ENCODE results near the gene PPP1R3G.

The PPP1R3G gene

GRCh38 chr6:5126214-5126613 lies 41.1 kb downstream of the PPP1R3G start:
- Mint-ChIP-seq H3K27ac (no peak overlapping the region), H3K4me3 (no peak overlapping the region), H3K4me1 (ENCODE audit: low read depth) (peaks cover 3% of the 10 kb centered on the region), H3K9me3 (ENCODE audit: low read depth) (no peaks in the 10 kb centered on the region), H3K27me3 (no peaks in the 10 kb centered on the region), H3K36me3 (peaks cover 12% of the 10 kb centered on the region)

- no peak overlapping the region for H3K27ac Mint-ChIP-seq
- H3K4me1 Mint-ChIP-seq (ENCODE audit: low read depth) = peaks cover 3% of the 10 kb centered on the region
- H3K27me3 Mint-ChIP-seq = no peaks in the 10 kb centered on the region
- H3K4me3 Mint-ChIP-seq = no peak overlapping the region
- H3K36me3 Mint-ChIP-seq = peaks cover 12% of the 10 kb centered on the region
- no peaks in the 10 kb centered on the region for H3K9me3 Mint-ChIP-seq (ENCODE audit: low read depth)
Measured at GRCh38 chr6:5127106-5127687, 42.1 kb downstream of the PPP1R3G start.

GRCh38 chr6:5128351-5128750 lies 43.2 kb downstream of the PPP1R3G start:
- Mint-ChIP-seq H3K4me1 (ENCODE audit: low read depth) (peaks cover 3% of the 10 kb centered on the region), H3K27me3 (no peaks in the 10 kb centered on the region), H3K9me3 (ENCODE audit: low read depth) (no peaks in the 10 kb centered on the region), H3K27ac (no peak overlapping the region), H3K36me3 (peaks cover 15% of the 10 kb centered on the region), H3K4me3 (no peak overlapping the region)

GRCh38 chr6:5130135-5130866 lies 45.2 kb downstream of the PPP1R3G start:
- Mint-ChIP-seq H3K36me3 (peaks cover 15% of the 10 kb centered on the region), H3K27ac (no peak overlapping the region), H3K27me3 (no peaks in the 10 kb centered on the region), H3K4me1 (ENCODE audit: low read depth) (peaks cover 3% of the 10 kb centered on the region), H3K4me3 (no peak overlapping the region), H3K9me3 (ENCODE audit: low read depth) (no peaks in the 10 kb centered on the region)

GRCh38 chr6:5132731-5133130 lies 47.6 kb downstream of the PPP1R3G start:
- no peak overlapping the region for H3K4me3 Mint-ChIP-seq
- H3K36me3 Mint-ChIP-seq = peaks cover 14% of the 10 kb centered on the region
- no peaks in the 10 kb centered on the region for H3K9me3 Mint-ChIP-seq (ENCODE audit: low read depth)

GRCh38 chr6:5133943-5134342 lies 48.8 kb downstream of the PPP1R3G start:
- peaks cover 5% of the 10 kb centered on the region for H3K4me1 Mint-ChIP-seq (ENCODE audit: low read depth)
- H3K4me3 Mint-ChIP-seq = no peak overlapping the region
- no peak overlapping the region for H3K27ac Mint-ChIP-seq
- H3K9me3 Mint-ChIP-seq (ENCODE audit: low read depth) = no peaks in the 10 kb centered on the region
- no peaks in the 10 kb centered on the region for H3K27me3 Mint-ChIP-seq
- H3K36me3 Mint-ChIP-seq = peaks cover 13% of the 10 kb centered on the region

More at GRCh38 chr6:5132731-5133130, 47.6 kb downstream of the PPP1R3G start:
- peak overlapping the region; percentile 34 for H3K27ac Mint-ChIP-seq
- H3K4me1 Mint-ChIP-seq (ENCODE audit: low read depth) = peaks cover 6% of the 10 kb centered on the region
- H3K27me3 Mint-ChIP-seq = no peaks in the 10 kb centered on the region

- no peaks in the 10 kb centered on the region for H3K27me3 Mint-ChIP-seq
- H3K27ac Mint-ChIP-seq = no peak overlapping the region
- no peak overlapping the region for H3K4me3 Mint-ChIP-seq
- H3K4me1 Mint-ChIP-seq (ENCODE audit: low read depth) = peaks cover 3% of the 10 kb centered on the region
- H3K9me3 Mint-ChIP-seq (ENCODE audit: low read depth) = no peaks in the 10 kb centered on the region
- peaks cover 7% of the 10 kb centered on the region for H3K36me3 Mint-ChIP-seq
Measured at GRCh38 chr6:5135788-5136376, 50.7 kb downstream of the PPP1R3G start.

- H3K27ac Mint-ChIP-seq = no peak overlapping the region
Measured at GRCh38 chr6:5136851-5137250, 51.7 kb downstream of the PPP1R3G start.

More at GRCh38 chr6:5136851-5137250, 51.7 kb downstream of the PPP1R3G start:
- Mint-ChIP-seq H3K4me1 (ENCODE audit: low read depth) (peaks cover 3% of the 10 kb centered on the region), H3K9me3 (ENCODE audit: low read depth) (no peaks in the 10 kb centered on the region), H3K27me3 (no peaks in the 10 kb centered on the region), H3K36me3 (peaks cover 7% of the 10 kb centered on the region), H3K4me3 (no peak overlapping the region)

Data from activated naive CD8-positive, alpha-beta T cell (primary cell).